NB4 (cell line): ENCODE results near the gene INS.

Experiments used
- MYC ChIP-seq: IDR thresholded peaks from 2 replicates; pipeline ENCODE4 v1.6.1; 2011; ENCODE audit warnings: low read depth, low read length
- POLR2A ChIP-seq: IDR thresholded peaks from 2 replicates; pipeline ENCODE4 v1.6.1; 2011; ENCODE audit warnings: mild to moderate bottlenecking; ENCODE audit not compliant: insufficient read length; ENCODE audit errors: extremely low read depth
- TF ChIP-seq, protein P1 (sequence below): IDR thresholded peaks from one replicate; pipeline ENCODE4 v1.5.1; 2012; ENCODE audit warnings: low read depth, low read length

- TF ChIP-seq, protein P1, sequence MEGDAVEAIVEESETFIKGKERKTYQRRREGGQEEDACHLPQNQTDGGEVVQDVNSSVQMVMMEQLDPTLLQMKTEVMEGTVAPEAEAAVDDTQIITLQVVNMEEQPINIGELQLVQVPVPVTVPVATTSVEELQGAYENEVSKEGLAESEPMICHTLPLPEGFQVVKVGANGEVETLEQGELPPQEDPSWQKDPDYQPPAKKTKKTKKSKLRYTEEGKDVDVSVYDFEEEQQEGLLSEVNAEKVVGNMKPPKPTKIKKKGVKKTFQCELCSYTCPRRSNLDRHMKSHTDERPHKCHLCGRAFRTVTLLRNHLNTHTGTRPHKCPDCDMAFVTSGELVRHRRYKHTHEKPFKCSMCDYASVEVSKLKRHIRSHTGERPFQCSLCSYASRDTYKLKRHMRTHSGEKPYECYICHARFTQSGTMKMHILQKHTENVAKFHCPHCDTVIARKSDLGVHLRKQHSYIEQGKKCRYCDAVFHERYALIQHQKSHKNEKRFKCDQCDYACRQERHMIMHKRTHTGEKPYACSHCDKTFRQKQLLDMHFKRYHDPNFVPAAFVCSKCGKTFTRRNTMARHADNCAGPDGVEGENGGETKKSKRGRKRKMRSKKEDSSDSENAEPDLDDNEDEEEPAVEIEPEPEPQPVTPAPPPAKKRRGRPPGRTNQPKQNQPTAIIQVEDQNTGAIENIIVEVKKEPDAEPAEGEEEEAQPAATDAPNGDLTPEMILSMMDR: no peak
- TF ChIP-seq POLR2A (no peak), MYC (no peak)
These were observed 20.3 kb downstream of the INS start for GRCh38 chr11:2140411-2141400.
